ENCODE measurements around the gene WFIKKN2.
"Not testable (repeated sequence)": the region's sequence is repeated elsewhere in the genome, so short reads cannot be mapped to it uniquely, and the experiment has no call there.

The WFIKKN2 gene, protein sequence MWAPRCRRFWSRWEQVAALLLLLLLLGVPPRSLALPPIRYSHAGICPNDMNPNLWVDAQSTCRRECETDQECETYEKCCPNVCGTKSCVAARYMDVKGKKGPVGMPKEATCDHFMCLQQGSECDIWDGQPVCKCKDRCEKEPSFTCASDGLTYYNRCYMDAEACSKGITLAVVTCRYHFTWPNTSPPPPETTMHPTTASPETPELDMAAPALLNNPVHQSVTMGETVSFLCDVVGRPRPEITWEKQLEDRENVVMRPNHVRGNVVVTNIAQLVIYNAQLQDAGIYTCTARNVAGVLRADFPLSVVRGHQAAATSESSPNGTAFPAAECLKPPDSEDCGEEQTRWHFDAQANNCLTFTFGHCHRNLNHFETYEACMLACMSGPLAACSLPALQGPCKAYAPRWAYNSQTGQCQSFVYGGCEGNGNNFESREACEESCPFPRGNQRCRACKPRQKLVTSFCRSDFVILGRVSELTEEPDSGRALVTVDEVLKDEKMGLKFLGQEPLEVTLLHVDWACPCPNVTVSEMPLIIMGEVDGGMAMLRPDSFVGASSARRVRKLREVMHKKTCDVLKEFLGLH

DNA sequence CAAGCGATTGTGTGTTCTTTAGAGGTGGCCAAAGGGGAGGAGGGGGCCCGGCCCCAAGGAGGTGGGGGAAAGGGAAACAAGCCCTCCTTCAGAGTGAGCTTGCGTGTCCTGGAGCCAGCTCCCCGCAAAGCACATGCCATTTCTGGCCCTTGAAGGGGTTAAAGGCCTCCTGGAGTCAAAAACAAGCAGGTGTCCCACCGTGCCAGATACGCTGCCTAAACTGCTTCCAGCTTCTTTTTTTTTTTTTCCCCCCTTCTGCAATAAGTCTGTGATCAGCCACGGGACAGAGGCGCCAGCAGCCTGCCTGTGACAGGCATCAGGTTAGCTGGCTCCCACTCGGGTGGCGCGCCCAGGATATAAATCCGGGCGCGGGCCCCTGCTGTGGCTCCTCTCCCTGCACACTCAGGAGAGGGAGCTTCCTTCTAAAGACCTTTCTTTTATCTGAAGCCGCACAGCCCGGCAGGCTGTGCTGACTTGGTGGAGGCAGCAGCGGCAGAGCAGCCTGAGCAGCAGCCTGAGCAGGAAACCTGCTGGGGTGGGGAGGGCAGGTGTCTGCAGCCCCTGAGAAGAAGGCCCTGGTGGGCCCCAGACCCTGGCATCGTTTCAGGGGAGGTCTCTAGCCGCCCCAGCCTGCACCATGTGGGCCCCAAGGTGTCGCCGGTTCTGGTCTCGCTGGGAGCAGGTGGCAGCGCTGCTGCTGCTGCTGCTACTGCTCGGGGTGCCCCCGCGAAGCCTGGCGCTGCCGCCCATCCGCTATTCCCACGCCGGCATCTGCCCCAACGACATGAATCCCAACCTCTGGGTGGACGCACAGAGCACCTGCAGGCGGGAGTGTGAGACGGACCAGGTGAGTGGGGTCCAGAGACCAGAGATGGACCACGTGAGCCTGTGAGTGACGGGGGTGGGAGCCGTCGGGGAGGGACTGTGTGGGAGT is at the start of gene WFIKKN2:
Gene WFIKKN2, plus strand, starts transcription at position 286 of the 934 bp plus-strand sequence. Its CDS starts 352 bp downstream, at position 638.
- no peak for DNase-seq (ENCODE audit: low spot score)

DNA sequence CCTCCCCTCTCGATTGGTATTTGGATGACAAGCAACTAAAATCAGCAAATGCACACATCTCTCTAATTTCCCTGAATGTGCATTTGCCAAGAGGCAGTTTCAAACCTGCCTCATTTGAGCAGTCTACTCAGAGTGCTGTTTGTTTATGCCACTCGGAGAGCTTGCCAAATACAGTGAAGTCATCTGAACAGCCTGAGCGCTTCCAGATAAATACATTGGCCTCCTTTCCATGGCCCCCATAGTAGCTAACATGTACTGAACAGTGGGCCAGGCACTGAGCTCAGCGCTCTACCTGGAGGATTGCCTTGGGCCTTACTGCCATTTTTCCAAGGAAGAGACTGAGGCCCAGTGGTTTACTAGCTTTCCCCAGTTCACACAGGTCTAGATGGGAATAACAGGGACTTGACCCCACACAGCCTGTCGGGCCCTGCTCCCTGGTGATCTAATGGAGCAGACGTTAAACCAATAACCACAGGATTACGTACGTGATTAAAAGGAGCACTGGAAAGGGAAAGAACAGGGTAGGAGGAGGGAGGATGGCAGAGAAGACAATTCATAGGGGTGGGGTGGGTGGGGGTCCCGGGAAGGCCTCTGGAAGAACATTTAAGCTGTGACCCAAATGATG is 49.3 kb upstream of the WFIKKN2 start:
- peak; percentile 77 for DNase-seq (ENCODE audit: low spot score)

DNA sequence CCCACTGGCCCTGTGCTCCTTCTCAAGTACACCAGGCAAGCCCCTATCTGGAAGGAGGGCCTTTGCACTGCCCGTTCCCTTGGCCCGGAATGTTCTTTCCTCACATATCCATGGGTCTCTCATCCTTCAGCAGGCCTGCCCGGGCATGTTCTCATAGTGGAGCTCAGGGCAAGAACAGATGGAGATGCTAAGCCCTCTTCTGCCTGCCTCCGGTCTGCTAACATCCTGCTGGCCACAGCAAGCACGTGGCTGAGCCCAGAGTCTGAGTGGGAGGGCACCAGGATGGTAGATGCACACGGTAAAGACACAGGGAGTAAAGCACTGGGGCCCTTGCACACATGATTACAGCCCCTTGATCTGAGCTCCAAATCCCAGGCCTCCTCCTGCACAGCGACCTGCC is 48.3 kb upstream of the WFIKKN2 start:
- DNase-seq (ENCODE audit: low spot score), result no peak

DNA sequence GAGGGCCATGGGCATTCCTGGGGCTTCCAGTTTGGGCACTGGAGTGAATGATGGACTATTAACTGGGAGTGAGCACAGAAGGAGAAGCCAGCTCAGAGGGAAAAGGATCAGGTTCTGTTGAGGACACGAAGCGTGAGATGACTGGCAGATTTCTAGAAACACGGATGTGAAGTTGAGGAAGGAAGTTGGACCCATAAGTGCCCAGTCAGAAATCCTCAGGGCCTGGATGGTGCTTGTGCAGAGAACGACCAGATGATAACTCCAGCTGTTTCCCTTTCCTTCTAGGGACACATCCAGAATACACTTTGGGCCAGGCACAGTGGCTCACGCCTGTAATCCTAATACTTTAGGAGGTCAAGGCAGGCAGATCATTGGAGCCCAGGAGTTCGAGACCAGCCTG is 44.8 kb upstream of the WFIKKN2 start:
- no peak for DNase-seq (ENCODE audit: low spot score)

DNA sequence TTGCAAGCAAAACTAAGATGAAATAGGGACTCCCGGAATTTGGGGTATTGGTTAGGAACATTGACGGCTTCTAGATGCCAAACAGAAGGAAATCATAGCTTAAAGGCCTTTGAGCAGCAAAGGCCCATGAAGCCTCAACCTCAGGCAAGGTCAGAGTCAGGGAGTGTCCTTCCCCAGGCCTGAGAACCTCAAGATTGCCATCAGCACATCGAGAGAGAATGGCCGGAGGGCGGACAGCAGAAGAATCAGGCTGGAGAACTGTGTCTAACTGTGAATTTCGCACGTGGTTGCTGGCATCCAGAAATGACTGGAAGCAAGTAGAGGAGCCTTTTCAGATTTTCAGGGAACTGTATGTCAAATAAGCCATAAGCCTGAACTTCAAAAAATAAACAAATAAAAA is 43.3 kb upstream of the WFIKKN2 start:
- DNase-seq (ENCODE audit: low spot score), result no peak

DNA sequence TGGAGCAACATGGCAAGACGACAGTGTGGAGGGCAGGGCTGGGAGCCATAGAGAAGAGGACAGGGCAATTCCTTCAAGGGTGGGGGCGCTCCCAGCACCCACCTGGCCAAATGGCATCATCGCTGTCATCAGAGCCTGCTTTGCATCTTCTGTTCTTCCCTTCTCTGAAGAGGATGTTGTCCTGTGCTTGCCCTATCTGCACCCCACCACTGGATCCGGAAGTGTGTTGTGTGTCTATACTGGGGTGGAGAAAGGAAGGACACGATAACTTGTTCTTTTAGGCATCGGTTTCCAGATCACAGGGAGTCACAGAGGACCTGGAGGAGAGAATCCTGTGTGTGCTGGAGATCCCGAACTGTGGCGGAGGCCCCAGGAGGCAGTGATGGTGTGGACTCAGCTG is 42.4 kb upstream of the WFIKKN2 start:
- DNase-seq (ENCODE audit: low spot score), result no peak

DNA sequence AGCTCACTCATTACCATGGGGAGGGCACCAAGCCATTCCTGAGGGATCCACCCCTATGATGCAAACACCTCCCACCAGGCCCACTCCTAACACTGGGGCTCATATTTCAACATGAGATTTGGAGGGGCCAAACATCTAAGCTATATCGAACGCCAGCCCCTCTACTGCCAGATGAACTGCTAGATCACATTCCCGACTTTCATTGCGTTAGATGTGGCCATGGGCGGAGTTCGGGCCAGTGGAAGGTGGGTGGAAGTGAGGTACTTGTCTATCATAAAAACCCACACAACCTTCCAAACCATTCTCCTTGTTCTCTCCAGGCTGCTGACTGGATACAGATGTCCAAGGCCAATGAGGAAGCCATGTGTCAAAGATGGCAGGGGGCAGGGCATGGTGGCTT is 41.0 kb upstream of the WFIKKN2 start:
- DNase-seq (ENCODE audit: low spot score), result no peak

DNA sequence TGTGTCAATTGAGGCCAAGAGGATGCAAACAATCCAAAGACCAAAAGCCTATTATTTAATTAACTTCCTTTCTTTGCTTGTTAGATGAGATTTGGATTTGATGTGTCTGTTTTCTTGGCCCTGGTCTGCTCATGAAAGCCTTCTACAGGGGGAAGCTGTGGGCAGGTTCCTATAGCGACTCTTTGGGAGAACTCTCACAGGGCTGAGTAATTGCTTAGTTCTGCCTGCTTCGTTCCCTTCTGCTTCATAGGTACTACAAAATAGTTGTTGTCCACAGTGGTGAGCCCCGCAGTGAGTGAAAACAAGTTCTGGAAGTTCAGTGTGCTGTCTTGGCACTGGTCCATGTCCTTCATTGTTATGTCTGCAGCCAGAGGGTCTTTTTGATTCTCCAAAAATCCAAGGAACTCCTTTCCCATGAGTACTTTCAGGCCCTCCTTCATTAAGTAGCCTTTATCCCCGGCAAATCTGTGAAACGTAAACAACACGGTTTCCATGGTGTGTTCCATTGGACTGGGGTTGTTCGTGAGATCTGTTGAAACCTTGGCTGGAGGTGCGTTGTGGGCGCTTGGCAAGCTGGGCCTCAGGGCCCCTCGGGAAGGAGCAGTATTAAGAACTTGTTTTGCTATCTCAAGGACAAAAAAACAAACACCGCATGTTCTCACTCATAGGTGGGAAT is 38.1 kb upstream of the WFIKKN2 start:
- DNase-seq (ENCODE audit: low spot score), result no peak

DNA sequence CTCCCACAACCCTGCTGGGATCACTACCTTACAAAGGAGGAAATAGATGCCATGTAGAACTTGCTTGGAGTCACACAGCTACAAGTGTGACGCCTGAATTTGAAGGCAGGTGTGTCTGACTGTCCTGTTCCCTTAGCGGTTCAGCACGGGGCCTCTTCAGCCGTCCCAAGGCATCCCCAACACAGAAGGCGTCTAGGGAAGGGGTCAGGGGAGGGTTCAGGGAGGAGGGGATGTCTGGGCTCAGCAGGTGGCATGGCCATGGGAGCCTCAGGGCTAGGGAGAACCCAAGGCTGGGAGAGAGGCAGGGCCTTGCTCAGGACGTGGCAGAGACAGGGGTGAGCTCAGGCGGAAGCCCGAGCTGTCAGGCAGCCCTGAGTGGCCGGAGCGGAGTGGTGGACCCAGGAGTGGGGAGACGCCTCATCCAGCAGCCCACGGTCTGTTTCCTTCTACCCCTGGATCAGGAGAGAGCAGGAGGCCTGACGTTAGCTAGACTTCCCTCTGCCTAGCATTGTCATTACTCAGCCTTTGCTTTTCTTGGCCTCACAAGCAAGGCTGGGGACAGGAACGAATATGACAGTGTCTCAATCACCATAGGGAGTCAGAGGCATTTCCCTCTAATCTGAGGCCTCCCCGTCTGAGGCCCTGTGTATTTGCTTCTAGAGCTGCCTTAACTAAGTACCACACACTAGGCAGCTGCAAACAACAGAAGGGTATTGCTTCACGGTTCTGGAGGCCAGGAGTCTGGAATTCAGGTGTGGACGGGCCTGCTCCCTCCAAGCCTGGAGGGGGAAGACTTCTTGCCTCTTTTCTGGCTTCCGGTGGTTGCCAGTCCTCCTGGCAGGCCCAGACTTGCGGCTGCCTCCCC is 36.7 kb upstream of the WFIKKN2 start:
- DNase-seq (ENCODE audit: low spot score), result no peak

DNA sequence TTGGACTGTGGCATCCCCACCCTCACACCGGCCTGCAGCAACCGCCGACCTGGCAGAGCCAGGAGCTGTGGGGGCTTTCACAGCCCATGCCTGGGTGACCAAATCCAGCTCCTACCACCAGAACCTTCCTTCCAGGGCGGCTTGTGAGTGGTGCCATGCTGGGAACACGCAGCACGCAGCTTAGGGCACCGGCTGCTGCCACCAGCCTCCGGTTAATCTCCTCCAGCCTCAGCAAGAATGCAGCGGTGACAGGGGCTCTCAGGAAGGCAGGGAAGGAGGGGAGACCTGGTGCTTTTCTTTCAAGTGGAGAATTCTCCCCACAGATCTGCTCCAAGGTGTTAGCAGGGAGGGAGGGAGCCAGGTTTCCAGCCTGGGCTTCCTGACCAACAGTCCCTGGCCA is 35.8 kb upstream of the WFIKKN2 start:
- no peak for DNase-seq (ENCODE audit: low spot score)

DNA sequence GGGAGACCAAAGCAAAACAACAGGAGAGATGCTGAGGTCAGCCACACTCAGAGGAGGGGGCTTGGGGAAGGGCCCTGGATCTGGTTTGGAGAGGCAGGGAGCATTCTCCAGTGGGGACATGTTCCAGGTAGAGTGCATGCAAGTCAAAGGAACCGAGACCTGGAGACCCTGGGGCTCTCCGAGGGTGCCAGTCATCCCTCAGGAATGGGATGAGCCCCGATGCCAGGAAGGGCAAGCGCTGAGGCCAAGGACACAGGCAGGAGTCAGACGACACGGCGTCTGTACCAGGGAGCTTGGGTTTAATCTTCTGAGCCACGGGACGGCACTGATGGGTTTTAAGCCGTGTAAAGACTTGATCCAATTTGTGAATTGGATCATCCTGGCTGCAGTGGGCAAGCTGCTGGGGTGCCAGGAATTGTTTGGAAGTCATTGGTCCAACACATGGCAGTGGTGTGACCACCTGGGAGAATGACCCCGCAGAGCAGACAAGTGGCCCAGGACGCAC is 35.1 kb upstream of the WFIKKN2 start:
- DNase-seq (ENCODE audit: low spot score), result no peak

DNA sequence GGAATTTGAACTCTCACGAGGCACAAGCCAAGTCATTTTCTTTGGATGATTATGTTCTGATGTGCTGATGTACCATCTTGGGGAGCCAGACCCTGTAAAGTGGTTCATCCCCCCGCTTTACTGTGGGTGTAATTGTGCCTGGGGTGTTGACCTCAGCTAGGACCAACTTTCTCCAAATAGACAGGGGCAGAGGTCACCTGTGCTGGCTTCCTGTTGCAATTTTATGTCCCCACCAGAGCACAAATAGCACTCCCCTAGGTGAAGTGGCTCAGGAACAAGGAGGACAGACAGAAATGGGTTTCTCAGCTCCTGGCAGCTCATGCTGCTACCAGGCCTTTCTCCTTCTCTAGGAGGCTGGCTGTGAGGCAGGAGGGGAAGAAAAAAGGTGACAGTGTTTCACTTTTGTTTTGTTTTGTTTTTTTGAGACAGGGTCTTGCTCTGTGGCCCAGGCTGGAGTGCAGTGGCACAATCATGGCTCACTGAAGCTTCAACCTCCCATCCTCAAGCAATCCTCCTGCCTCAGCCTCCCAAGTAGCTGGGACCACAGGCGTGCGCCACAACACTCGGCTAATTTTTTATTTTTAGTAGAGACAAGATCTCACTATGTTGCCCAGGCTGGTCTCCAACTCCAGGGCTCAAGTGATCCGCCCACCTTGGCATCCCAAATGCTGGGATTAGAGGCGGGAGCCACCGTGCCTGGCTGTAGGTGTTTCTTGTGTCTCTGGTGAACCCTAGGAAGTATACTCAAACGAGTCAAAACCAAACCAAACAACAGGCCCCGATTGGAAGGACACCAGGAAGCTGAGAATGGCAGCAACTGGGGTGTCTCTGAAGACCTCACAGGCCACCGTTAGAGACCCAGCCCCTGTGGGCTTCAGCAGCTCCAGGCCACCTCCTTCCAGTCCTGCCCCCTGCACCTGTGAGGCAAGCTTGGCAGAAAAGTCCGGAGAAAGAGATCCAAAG is 32.5 kb upstream of the WFIKKN2 start:
- DNase-seq (ENCODE audit: low spot score), result no peak

DNA sequence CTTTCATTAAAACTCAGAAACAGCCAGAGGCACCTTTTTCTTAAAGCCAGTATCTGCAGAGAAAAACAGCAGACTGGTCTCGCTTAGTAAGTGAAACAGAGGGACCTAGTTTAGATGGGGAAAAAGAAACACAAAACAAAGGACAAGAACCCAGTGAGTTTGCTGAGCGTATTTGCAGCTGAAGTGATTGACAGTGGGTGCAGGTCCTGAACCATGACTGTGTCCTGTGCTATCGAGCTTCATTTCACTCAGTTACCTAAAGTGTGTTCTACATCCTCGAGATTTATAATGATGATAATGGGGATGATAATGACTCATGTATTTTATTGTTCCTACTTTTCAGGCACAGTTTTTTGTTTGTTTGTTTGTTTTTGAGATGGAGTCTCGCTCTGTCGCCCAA is 31.7 kb upstream of the WFIKKN2 start:
- no peak for DNase-seq (ENCODE audit: low spot score)

DNA sequence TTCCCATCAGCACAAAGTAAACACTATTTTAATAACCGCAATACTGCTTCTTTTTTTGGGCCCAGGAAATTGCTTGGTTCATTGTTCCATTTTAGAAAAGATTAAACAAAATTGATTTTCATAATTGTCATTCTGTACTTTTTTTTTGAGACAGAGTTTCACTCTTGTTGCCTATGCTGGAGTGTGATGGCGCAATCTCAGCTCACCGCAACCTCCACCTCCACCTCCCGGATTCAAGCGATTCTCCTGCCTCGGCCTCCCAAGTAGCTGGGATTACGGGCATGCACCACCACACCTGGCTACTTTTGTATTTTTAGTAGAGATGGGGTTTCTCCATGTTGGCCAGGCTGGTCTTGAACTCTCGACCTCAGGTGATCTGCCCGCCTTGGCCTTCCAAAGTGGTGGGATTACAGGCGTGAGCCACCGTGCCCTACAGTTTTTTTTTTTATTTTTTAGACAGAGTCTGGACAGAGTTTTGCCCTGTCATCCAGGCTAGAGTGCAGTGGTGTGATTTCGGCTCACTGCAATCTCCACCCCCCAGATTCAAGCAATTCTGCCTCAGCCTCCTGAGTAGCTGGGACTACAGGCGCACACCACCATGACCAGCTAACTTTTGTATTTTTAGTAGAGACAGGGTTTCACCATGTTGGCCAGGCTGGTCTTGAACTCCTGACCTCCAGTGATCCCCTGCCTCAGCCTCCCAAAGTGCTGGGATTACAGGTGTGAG is 30.5 kb upstream of the WFIKKN2 start:
- DNase-seq (ENCODE audit: low spot score), result not testable (repeated sequence)

DNA sequence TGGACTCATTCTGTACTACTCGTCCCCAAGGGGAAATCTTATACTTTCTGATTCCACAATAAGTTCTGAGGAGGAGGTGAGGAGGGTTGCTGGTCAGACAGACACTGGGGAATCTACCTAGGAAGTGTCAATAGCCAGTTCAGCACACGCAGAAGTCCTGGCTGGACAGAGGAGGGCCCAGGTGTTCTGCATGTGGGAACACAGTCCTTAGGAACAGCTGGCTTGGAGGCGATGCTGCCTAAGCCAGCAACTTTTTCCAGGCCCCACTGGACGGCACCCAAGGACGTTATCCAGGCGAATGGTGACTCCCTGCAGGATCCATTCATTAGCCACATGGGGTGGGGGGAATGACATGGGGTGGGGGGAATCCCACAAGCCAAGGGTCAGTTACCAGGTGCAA is 29.9 kb upstream of the WFIKKN2 start:
- no peak for DNase-seq (ENCODE audit: low spot score)

DNA sequence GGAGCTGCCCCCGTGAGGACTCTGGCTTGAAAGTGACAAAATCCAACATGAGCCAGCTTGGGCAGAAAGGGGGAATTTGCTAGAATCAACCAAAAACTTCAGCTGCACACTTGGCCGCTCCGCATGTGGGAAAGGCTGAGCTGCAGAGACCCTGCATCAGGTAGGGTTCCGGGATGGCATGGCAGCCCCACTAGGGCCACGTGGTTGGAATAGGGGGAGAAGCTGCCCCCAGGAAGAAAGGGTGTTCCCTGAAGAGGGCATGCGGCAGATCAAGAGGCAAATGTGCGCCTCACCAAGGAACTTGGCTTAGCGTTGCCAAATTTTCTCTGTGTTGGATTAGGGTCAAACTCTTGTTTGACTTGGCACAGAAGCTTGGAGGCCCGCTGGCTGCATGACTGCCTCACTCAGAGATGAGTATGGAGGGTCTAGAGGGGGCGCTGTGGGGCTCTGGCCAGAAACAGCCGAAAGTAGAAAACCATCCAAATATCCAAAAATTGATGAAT is 29.2 kb upstream of the WFIKKN2 start:
- no peak for DNase-seq (ENCODE audit: low spot score)

DNA sequence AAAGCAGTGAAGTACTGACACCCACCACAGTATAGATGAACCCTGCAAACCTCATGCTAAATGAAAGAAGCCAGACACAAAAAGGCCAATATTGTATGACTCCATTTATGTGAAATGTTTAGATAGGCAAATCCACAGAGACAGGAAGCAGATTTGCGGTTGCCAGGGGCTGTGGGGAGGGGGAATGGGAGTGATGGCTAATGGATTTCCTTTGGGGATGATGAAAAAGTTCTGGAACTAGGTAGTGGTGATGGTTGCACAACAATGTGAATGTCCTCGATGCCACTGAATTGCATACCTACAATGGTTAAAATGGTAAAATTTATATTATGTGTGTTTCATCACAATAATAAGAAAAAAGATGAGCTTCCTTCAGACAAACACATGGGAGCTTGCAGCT is 28.4 kb upstream of the WFIKKN2 start:
- no peak for DNase-seq (ENCODE audit: low spot score)

DNA sequence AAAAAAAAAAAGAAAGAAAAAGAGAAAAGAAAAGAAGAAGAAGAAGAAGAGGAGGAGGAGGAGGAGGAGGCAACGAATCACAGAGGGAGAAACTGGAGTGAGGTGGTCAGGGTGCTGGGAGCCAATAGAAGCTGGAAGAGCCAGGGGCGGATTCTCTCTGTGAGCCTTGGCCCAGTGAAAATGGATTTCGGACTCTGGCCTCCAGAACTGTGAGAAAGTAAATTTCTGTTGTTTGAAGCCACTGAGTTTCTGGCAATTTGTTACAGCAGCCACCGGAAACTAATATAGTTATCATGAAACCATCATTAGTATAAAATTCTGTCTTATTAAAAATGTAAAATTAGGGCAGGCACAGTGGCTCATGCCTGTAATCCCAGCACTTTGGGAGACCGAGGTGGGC is 27.7 kb upstream of the WFIKKN2 start:
- no peak for DNase-seq (ENCODE audit: low spot score)

All from globus pallidus (tissue), 1 donor.